ENCODE measurements around the gene TMEM217. TPM values are rescaled to one million over a fixed set of nuclear protein-coding genes. Genes with fewer than 3 reads are reported as not detected.

The TMEM217 gene
- total and polyA plus RNA-seq, 9 donors: 0.34 to 1.3 (median 0.80) TPM

DNA sequence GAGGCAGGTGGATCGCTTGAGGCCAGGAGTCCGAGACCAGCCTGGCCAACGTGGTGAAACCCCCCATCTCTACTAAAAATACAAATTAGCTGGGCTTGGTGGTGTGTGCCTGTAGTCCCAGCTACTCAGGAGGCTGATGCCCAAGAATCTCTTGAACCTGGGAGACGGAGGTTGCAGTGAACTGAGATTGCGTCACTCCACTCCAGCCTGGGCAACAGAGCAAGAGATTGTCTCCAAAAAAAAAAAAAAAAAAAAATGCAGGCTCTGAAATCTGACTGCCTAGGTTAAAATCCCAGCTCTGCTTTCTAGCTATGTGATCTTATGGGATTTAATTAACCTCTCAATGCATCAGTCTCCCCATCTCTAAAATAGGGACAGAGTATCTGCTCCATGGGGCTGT is 3.3 kb upstream of the TMEM217 start:
- no peaks in the 10 kb centered on the region for H3K9me3 ChIP-seq (replicated peaks; ENCODE audit: control insufficient read depth, low read depth, low read length)
- H3K4me1 ChIP-seq (ENCODE audit: control insufficient read depth, insufficient read depth, low read length): peaks cover 11% of the 10 kb centered on the region
- no CpG with 5 or more reads among the region's 5 CpGs for WGBS (ENCODE audit: insufficient coverage)
- no peak for DNase-seq
- no peaks in the 10 kb centered on the region for H3K36me3 ChIP-seq (ENCODE audit: control insufficient read depth, insufficient read depth, low read length)
- no peaks in the 10 kb centered on the region for H3K27me3 ChIP-seq (ENCODE audit: control insufficient read depth, insufficient read depth, low read length)
- H3K27ac ChIP-seq (ENCODE audit: low read length): no peak overlapping the region
- H3K4me3 ChIP-seq (ENCODE audit: low read length): no peak overlapping the region

DNA sequence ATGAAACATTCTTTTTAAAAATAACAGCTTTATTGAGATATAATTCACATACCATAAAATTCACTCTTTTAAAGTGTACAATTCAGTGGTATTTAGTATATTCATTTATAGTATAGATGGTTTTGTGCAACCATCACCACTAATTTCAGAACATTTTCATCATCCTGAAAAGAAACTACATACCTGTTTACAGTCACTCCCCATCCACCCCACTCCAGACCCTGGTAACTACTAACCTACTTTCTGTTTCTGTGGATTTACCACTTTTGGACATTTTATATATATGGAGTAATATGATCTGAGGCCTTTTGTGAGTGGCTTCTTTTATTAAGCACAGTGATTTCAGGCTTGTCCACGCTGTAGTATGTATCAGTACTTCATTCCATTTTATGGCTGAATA is 2.5 kb upstream of the TMEM217 start:
- no CpG with 5 or more reads among the region's 1 CpG for WGBS (ENCODE audit: insufficient coverage)
- Histone ChIP-seq H3K4me3 (ENCODE audit: low read length) (no peak overlapping the region), H3K4me1 (ENCODE audit: control insufficient read depth, insufficient read depth, low read length) (peaks cover 11% of the 10 kb centered on the region)

DNA sequence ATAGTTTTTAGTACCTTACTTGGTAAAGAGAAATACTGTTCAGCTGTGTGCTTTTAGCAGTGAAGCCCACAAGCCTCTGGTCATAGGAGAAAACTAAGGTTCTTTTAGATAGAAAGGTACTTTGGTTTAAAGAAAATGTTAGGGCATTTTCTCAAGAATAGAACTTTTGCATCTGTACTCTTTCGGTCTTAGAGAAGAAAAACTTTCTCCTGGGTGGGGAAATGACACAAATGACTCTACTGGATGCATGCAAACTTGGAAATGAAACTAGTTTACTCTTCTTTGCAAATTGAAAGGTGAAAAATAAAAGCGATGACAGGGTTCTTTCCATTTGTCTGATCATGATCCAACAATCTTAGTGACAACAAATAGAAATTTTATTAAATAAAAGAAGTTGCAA is 2.1 kb upstream of the TMEM217 start:
- H3K36me3 ChIP-seq (ENCODE audit: control insufficient read depth, insufficient read depth, low read length): no peaks in the 10 kb centered on the region
- H3K27ac ChIP-seq (ENCODE audit: low read length): no peak overlapping the region
- WGBS (ENCODE audit: insufficient coverage): 63% methylated on average over 1 of the region's 2 CpGs
- no peak for DNase-seq
- H3K4me1 ChIP-seq (ENCODE audit: control insufficient read depth, insufficient read depth, low read length): peaks cover 11% of the 10 kb centered on the region
- peaks cover 3% of the 10 kb centered on the region for H3K27me3 ChIP-seq (ENCODE audit: control insufficient read depth, insufficient read depth, low read length)
- no peaks in the 10 kb centered on the region for H3K9me3 ChIP-seq (replicated peaks; ENCODE audit: control insufficient read depth, low read depth, low read length)
- no peak overlapping the region for H3K4me3 ChIP-seq (ENCODE audit: low read length)

More for the DNA sequence above, 2.5 kb upstream of the TMEM217 start:
- Histone ChIP-seq H3K36me3 (ENCODE audit: control insufficient read depth, insufficient read depth, low read length) (no peaks in the 10 kb centered on the region), H3K9me3 (replicated peaks; ENCODE audit: control insufficient read depth, low read depth, low read length) (no peaks in the 10 kb centered on the region), H3K27me3 (ENCODE audit: control insufficient read depth, insufficient read depth, low read length) (no peaks in the 10 kb centered on the region), H3K27ac (ENCODE audit: low read length) (no peak overlapping the region)
- no peak for DNase-seq

DNA sequence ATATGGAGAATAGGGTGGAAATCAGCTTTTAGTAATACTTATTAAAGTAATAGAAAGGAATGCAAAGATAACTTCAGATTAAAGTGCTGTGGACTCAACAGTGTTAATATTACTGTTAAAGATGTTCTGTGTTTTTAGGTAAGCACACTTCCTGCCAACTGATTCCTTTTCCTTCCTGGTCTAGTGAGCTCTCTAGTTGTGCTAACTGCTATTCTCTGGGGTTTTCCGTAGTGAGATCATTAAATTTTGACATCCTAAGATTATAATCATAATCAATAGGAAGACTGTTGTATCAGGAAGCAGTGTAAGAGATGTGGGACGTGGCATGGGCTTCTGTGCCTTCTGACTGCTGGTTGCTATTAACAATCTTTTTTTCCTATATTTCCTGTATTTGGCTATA is 1.2 kb upstream of the TMEM217 start:
- Histone ChIP-seq H3K4me1 (ENCODE audit: control insufficient read depth, insufficient read depth, low read length) (peaks cover 11% of the 10 kb centered on the region), H3K4me3 (ENCODE audit: low read length) (no peak overlapping the region), H3K27me3 (ENCODE audit: control insufficient read depth, insufficient read depth, low read length) (peaks cover 3% of the 10 kb centered on the region), H3K27ac (ENCODE audit: low read length) (peak overlapping the region; percentile 17), H3K9me3 (replicated peaks; ENCODE audit: control insufficient read depth, low read depth, low read length) (no peaks in the 10 kb centered on the region), H3K36me3 (ENCODE audit: control insufficient read depth, insufficient read depth, low read length) (no peaks in the 10 kb centered on the region)
- DNase-seq: no peak
- no CpG with 5 or more reads among the region's 2 CpGs for whole genome bisulfite sequencing (ENCODE audit: insufficient coverage)

DNA sequence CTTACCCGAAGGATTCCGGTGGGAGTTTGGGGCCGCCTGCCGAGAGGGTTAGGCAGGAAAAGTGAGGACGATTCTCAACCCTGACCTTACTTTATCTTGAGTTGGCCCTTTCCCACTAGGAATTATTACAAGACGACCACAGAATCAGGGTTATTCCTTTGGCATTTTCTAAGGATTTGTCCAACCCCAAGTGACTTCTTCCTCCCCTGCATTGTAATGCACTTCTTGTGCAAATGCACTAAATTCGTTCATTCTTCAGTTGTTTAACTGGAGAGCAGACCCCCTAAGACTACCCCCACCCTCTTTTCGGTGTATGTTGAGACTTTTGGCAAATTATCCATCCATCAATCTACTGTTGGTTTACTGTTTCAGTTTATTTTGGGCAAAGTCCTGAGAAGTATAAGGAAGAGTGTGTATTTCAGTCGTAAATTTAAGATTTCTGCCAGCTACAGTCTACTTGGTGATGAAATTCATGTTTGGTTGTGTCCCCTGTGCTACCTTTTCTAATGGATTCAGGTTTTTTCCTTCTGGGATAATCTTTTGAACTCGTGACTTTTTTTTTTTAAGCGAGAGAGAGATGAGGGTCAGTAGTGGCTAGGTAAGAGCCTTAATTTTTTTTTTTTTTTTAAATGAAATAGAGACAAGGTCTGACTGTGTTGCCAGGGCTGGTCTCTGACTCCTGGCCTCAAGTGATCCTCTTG is 611 bp upstream of the TMEM217 start:
- peak overlapping the region; percentile 92 for H3K4me3 ChIP-seq (ENCODE audit: low read length)
- peaks cover 11% of the 10 kb centered on the region for H3K4me1 ChIP-seq (ENCODE audit: control insufficient read depth, insufficient read depth, low read length)
- 27% methylated on average over 4 of the region's 11 CpGs for WGBS (ENCODE audit: insufficient coverage)
- DNase-seq: no peak
- peak overlapping the region; percentile 90 for H3K27ac ChIP-seq (ENCODE audit: low read length)
- H3K27me3 ChIP-seq (ENCODE audit: control insufficient read depth, insufficient read depth, low read length): peaks cover 3% of the 10 kb centered on the region
- H3K36me3 ChIP-seq (ENCODE audit: control insufficient read depth, insufficient read depth, low read length): no peaks in the 10 kb centered on the region
- H3K9me3 ChIP-seq (replicated peaks; ENCODE audit: control insufficient read depth, low read depth, low read length): no peaks in the 10 kb centered on the region

DNA sequence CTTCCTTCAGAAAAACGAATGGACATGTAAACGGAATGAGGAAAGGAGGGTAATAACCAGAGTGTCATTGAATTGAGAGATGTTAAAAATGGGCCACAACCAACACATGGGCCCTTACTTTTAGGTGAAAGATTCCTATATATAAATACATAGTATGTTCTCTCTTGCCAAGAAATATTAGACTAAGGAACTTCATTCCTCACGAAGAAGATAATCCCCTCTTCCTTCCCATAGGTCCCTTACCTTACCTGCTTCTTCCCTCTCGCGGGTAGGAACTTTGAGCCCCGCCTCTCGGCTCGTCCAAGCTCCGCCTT is 667 bp downstream of the TMEM217 start:
- Histone ChIP-seq H3K27me3 (ENCODE audit: control insufficient read depth, insufficient read depth, low read length) (peaks cover 3% of the 10 kb centered on the region), H3K4me1 (ENCODE audit: control insufficient read depth, insufficient read depth, low read length) (peaks cover 11% of the 10 kb centered on the region), H3K27ac (ENCODE audit: low read length) (no peak overlapping the region), H3K36me3 (ENCODE audit: control insufficient read depth, insufficient read depth, low read length) (no peaks in the 10 kb centered on the region), H3K4me3 (ENCODE audit: low read length) (peak overlapping the region; percentile 92), H3K9me3 (replicated peaks; ENCODE audit: control insufficient read depth, low read depth, low read length) (no peaks in the 10 kb centered on the region)
- WGBS (ENCODE audit: insufficient coverage): 0% methylated on average over 8 of the region's 9 CpGs
- no peak for DNase-seq

DNA sequence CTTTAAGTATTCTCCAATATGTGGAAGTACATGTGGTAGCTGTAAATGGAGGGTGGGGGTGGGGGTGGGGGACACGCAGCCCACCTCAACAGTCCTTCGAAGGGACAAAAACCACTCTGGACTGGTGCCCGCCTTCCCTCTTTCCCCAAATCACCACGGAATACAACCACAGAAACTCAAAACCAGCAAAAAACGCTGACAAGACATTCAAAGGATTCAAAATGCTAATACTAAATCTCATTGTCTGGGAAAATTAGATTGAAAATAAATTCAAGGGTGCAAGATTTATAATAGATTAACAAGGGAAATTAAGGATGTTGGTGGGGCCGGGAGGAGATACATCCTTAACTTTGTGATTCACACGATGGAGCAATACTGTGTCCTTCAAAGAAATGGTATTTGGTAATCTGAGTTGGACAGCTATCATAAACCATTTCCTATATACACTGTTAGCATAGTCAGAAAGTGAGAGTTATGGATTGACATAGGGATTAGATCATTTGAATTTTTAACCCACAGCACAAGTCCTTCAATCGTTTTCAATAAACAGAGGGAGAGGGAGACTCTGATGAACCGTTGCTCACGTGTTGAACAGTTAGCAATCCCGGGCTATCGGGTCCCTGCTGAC is 1.1 kb downstream of the TMEM217 start:
- DNase-seq: no peak
- WGBS (ENCODE audit: insufficient coverage): 6% methylated on average over 4 of the region's 12 CpGs
- H3K4me1 ChIP-seq (ENCODE audit: control insufficient read depth, insufficient read depth, low read length): peaks cover 11% of the 10 kb centered on the region
- H3K27ac ChIP-seq (ENCODE audit: low read length): no peak overlapping the region
- no peaks in the 10 kb centered on the region for H3K9me3 ChIP-seq (replicated peaks; ENCODE audit: control insufficient read depth, low read depth, low read length)
- H3K36me3 ChIP-seq (ENCODE audit: control insufficient read depth, insufficient read depth, low read length): no peaks in the 10 kb centered on the region
- H3K27me3 ChIP-seq (ENCODE audit: control insufficient read depth, insufficient read depth, low read length): peaks cover 3% of the 10 kb centered on the region
- peak overlapping the region; percentile 92 for H3K4me3 ChIP-seq (ENCODE audit: low read length)

DNA sequence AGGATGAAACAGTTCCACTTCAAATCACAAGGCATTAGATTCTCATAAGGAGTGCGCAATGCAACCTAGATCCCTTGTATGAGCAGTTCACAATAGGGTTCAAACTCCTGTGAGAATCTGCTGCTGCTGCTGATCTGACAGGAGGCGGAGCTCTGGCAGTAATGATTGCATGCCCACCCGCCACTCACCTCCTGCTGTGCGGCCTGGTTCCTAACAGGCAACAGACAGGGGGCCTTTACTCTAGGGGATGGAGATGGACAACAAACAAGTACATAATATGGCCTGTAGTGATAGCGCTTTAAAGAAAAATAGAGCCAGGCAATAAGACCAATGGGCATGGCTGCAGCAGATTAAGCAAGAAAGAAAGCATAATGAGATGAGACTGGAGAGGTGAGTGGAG is 3.1 kb downstream of the TMEM217 start:
- no peak for DNase-seq
- WGBS (ENCODE audit: insufficient coverage): 77% methylated on average over 3 of the region's 5 CpGs
- Histone ChIP-seq H3K9me3 (replicated peaks; ENCODE audit: control insufficient read depth, low read depth, low read length) (no peaks in the 10 kb centered on the region), H3K4me3 (ENCODE audit: low read length) (no peak overlapping the region), H3K27me3 (ENCODE audit: control insufficient read depth, insufficient read depth, low read length) (peaks cover 3% of the 10 kb centered on the region), H3K4me1 (ENCODE audit: control insufficient read depth, insufficient read depth, low read length) (peaks cover 11% of the 10 kb centered on the region), H3K27ac (ENCODE audit: low read length) (no peak overlapping the region), H3K36me3 (ENCODE audit: control insufficient read depth, insufficient read depth, low read length) (no peaks in the 10 kb centered on the region)

DNA sequence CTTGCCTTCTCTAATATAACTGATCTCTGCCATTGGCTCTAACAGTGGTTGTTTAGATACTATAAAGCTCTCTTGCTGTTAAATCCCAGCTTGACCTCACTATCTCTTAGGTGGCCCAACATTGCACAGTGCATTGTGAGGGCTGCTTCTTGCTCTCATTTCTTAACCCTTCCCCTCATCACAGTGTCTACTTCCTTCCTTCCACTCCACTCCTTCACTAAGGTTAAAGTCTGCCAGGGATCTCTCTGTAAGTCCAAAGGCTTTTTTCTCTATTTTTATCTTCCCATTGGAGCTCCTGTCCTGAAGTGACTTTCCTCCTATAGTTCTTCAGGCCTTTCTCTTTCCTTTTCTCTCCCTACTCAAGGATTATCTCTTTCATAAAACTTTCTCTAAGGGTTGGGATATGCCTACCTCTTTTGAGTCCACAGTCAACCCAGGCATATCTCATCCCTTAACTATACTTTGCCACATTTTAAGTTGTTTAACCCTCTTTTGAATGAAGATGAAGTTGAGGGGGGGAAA is 4.4 kb downstream of the TMEM217 start:
- Histone ChIP-seq H3K4me1 (ENCODE audit: control insufficient read depth, insufficient read depth, low read length) (peaks cover 8% of the 10 kb centered on the region), H3K36me3 (ENCODE audit: control insufficient read depth, insufficient read depth, low read length) (no peaks in the 10 kb centered on the region), H3K27ac (ENCODE audit: low read length) (no peak overlapping the region), H3K4me3 (ENCODE audit: low read length) (no peak overlapping the region), H3K9me3 (replicated peaks; ENCODE audit: control insufficient read depth, low read depth, low read length) (no peaks in the 10 kb centered on the region), H3K27me3 (ENCODE audit: control insufficient read depth, insufficient read depth, low read length) (peaks cover 3% of the 10 kb centered on the region)
- no peak for DNase-seq

DNA sequence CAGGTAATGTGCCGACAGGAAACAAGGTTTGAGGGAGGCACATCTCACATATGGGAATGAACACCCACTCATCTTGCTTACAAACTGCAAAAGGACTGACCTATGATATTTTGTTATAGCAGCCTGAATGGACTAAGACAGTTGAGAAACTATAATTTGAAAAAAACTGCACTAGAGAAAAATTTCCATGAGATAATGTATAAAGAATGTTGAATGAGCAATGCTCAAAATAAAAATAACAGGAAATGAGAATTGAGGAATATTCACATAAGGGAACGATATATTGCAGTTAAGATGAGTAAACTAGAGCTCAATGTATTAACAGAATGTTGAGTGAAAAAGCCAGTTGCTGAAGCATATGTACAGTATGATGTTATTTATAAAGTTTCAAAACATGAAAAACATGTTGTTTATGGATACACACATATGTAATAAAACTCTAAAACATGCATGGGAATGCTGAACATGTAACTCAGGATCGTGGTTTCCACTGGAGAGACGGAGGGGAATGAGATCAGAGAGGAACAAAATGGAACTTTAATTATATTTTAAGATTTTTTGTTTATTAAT is 6.6 kb downstream of the TMEM217 start:
- H3K9me3 ChIP-seq (replicated peaks; ENCODE audit: control insufficient read depth, low read depth, low read length): no peaks in the 10 kb centered on the region
- peaks cover 3% of the 10 kb centered on the region for H3K27me3 ChIP-seq (ENCODE audit: control insufficient read depth, insufficient read depth, low read length)
- WGBS (ENCODE audit: insufficient coverage): no CpG with 5 or more reads among the region's 4 CpGs
- no peak for DNase-seq
- H3K4me3 ChIP-seq (ENCODE audit: low read length): no peak overlapping the region
- H3K4me1 ChIP-seq (ENCODE audit: control insufficient read depth, insufficient read depth, low read length): peaks cover 2% of the 10 kb centered on the region
- H3K27ac ChIP-seq (ENCODE audit: low read length): no peak overlapping the region
- no peaks in the 10 kb centered on the region for H3K36me3 ChIP-seq (ENCODE audit: control insufficient read depth, insufficient read depth, low read length)
